WTC11 (cell line): ENCODE data around the gene CELF6. TPM values are rescaled to one million over a fixed set of nuclear protein-coding genes. Genes with fewer than 3 reads are reported as not detected.

Source experiments
- ATAC-seq: fragments of 200-7000 bp; cut with Tn5 transposase; 2 replicates; pipeline ENCODE4 v1.10.0; 2021; ENCODE audit warnings: mild to moderate bottlenecking, moderate library complexity
- CTCF ChIA-PET: fragments of 300-600 bp; sonication (Branson Sonifier 250); formaldehyde crosslinking; loops from one replicate; lab custom pipeline; 2021; ENCODE audit warnings: antibody characterized with exemption; lab: Charles Lee
- POLR2A ChIA-PET: fragments of 350-600 bp; sonication (Branson Sonifier 250); formaldehyde crosslinking; loops from one replicate; lab custom pipeline; 2021; ENCODE audit warnings: antibody characterized with exemption; lab: Charles Lee
- DNase-seq: peaks from one replicate; pipeline ENCODE4 v3.0.0; 2021; ENCODE audit warnings: low spot score
- H3K27ac Mint-ChIP-seq: 2 replicates; pipeline ENCODE4 v1.8.0; 2021; ENCODE audit warnings: mixed read lengths
- H3K27me3 Mint-ChIP-seq: 2 replicates; pipeline ENCODE4 v1.8.0; 2021; ENCODE audit warnings: low read depth, mild to moderate bottlenecking, moderate library complexity, mixed read lengths
- H3K36me3 Mint-ChIP-seq: 2 replicates; pipeline ENCODE4 v1.8.0; 2021; ENCODE audit warnings: mixed read lengths
- H3K4me1 Mint-ChIP-seq: 2 replicates; pipeline ENCODE4 v1.8.0; 2022; ENCODE audit warnings: mixed read lengths
- H3K4me3 Mint-ChIP-seq: 2 replicates; pipeline ENCODE4 v1.8.0; 2021; ENCODE audit warnings: mild to moderate bottlenecking, moderate library complexity, mixed read lengths
- H3K9me3 Mint-ChIP-seq: 2 replicates; pipeline ENCODE4 v1.8.0; 2021; ENCODE audit warnings: mixed read lengths
- ATF1 ChIP-seq: sonication (generic); formaldehyde crosslinking; IDR thresholded peaks from 2 replicates; pipeline ENCODE4 v1.8.1; 2023; ENCODE audit warnings: mild to moderate bottlenecking, moderate library complexity, missing genetic modification reagents
- CREM ChIP-seq: sonication (generic); formaldehyde crosslinking; IDR thresholded peaks from 2 replicates; pipeline ENCODE4 v1.8.1; 2022; ENCODE audit warnings: mild to moderate bottlenecking, missing genetic modification reagents, moderate library complexity
- JAZF1 ChIP-seq: fragments of 250-450 bp; sonication (Bioruptor Pico); IDR thresholded peaks from 2 replicates; pipeline ENCODE4 v1.9.0; 2021; ENCODE audit warnings: moderate library complexity, mild to moderate bottlenecking, inconsistent platforms
- JUN ChIP-seq: sonication (generic); formaldehyde crosslinking; IDR thresholded peaks from 2 replicates; pipeline ENCODE4 v1.8.0; 2023; ENCODE audit warnings: mild to moderate bottlenecking, missing genetic modification reagents
- NFE2L1 ChIP-seq: sonication (generic); formaldehyde crosslinking; IDR thresholded peaks from 2 replicates; pipeline ENCODE4 v1.8.1; 2023; ENCODE audit warnings: missing genetic modification reagents
- ZBTB21 ChIP-seq: sonication (generic); formaldehyde crosslinking; IDR thresholded peaks from 2 replicates; pipeline ENCODE4 v1.8.1; 2023; ENCODE audit warnings: mild to moderate bottlenecking, missing genetic modification reagents, borderline replicate concordance
- ZNF121 ChIP-seq: sonication (generic); formaldehyde crosslinking; IDR thresholded peaks from 2 replicates; pipeline ENCODE4 v1.8.0; 2023; ENCODE audit warnings: missing genetic modification reagents
- ZNF219 ChIP-seq: sonication (generic); formaldehyde crosslinking; IDR thresholded peaks from 2 replicates; pipeline ENCODE4 v1.8.0; 2023; ENCODE audit warnings: missing genetic modification reagents, mild to moderate bottlenecking, borderline replicate concordance
- ZNF232 ChIP-seq: sonication (generic); formaldehyde crosslinking; IDR thresholded peaks from 2 replicates; pipeline ENCODE4 v1.8.0; 2022; ENCODE audit warnings: mild to moderate bottlenecking, missing genetic modification reagents
- ZNF317 ChIP-seq: sonication (generic); formaldehyde crosslinking; IDR thresholded peaks from 2 replicates; pipeline ENCODE4 v1.8.1; 2023; ENCODE audit warnings: low read depth, mild to moderate bottlenecking, moderate library complexity, missing genetic modification reagents, borderline replicate concordance
- ZNF423 ChIP-seq: fragments of 250-450 bp; sonication (Bioruptor Pico); IDR thresholded peaks from 2 replicates; pipeline ENCODE4 v2.1.2; 2022; ENCODE audit warnings: mild to moderate bottlenecking, moderate library complexity
- total RNA-seq: library from RNA; stranded (reverse); gene quantifications from 3 replicates; pipeline ENCODE4 v1.2.3, GENCODE V29; 2021
- TF ChIP-seq, protein P1 (sequence below): sonication (generic); formaldehyde crosslinking; IDR thresholded peaks from 2 replicates; pipeline ENCODE4 v1.8.1; 2022; ENCODE audit warnings: low read depth, mild to moderate bottlenecking, moderate library complexity, missing genetic modification reagents, borderline replicate concordance
- TF ChIP-seq, protein P2 (sequence below): sonication (generic); formaldehyde crosslinking; IDR thresholded peaks from 2 replicates; pipeline ENCODE4 v1.8.1; 2022; ENCODE audit warnings: low read depth, missing genetic modification reagents, borderline replicate concordance
- TF ChIP-seq, protein P3 (sequence below): sonication (generic); formaldehyde crosslinking; IDR thresholded peaks from 2 replicates; pipeline ENCODE4 v1.8.1; 2022; ENCODE audit warnings: mild to moderate bottlenecking, moderate library complexity, missing genetic modification reagents
- TF ChIP-seq, protein P4 (sequence below): sonication (generic); formaldehyde crosslinking; IDR thresholded peaks from 2 replicates; pipeline ENCODE4 v1.8.1; 2022; ENCODE audit warnings: mild to moderate bottlenecking, missing genetic modification reagents, moderate library complexity, borderline replicate concordance
- TF ChIP-seq, protein P5 (sequence below): sonication (generic); formaldehyde crosslinking; IDR thresholded peaks from 2 replicates; pipeline ENCODE4 v1.8.0; 2023; ENCODE audit warnings: mild to moderate bottlenecking, missing genetic modification reagents

Gene CELF6
- total RNA-seq, 1 experiment from 2014 or later, result not detected

DNA sequence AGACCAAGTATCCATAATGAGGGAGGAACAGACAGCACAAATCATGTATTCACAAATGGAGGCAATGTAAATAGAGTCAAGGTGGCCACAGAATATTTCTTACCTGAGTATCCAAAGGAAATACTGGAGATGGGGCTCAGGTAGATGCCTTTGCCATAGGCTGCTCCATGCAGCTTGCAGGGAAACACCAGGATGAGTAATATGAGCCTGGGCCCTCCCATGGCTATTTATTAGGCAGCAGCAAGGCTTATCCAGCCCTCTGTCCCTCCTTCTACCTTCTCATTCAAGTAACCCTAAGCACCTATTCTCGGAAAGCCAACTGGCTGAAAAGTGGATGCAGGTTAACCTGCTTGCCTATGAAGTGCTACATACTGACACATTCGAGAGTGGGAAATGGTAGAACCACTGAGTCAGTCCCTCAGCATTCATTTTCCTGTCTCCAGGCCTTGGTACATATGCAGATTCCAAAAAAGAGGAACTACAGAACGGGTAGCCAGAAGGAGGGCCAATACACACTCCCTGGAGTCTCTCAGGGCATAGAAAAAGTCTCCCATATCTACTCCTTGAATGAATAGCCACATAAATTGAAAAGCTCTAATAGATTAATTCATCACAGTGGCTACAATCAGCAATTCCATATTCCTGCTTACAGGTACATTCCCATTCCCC is 70.7 kb downstream of the CELF6 start (continued):
- no peak for TF ChIP-seq ZNF219 (CRISPR knock-in tag)
- TF ChIP-seq, protein P1, sequence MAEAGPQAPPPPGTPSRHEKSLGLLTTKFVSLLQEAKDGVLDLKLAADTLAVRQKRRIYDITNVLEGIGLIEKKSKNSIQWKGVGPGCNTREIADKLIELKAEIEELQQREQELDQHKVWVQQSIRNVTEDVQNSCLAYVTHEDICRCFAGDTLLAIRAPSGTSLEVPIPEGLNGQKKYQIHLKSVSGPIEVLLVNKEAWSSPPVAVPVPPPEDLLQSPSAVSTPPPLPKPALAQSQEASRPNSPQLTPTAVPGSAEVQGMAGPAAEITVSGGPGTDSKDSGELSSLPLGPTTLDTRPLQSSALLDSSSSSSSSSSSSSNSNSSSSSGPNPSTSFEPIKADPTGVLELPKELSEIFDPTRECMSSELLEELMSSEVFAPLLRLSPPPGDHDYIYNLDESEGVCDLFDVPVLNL (CRISPR knock-in tag), result no peak
- TF ChIP-seq ZNF121 (CRISPR knock-in tag), result no peak
- TF ChIP-seq ATF1, result no peak
- TF ChIP-seq ZNF317 (CRISPR knock-in tag), result no peak
- TF ChIP-seq, protein P2, sequence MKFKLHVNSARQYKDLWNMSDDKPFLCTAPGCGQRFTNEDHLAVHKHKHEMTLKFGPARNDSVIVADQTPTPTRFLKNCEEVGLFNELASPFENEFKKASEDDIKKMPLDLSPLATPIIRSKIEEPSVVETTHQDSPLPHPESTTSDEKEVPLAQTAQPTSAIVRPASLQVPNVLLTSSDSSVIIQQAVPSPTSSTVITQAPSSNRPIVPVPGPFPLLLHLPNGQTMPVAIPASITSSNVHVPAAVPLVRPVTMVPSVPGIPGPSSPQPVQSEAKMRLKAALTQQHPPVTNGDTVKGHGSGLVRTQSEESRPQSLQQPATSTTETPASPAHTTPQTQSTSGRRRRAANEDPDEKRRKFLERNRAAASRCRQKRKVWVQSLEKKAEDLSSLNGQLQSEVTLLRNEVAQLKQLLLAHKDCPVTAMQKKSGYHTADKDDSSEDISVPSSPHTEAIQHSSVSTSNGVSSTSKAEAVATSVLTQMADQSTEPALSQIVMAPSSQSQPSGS, result no peak
- no peak for TF ChIP-seq ZNF232 (CRISPR knock-in tag)
- no peak for TF ChIP-seq CREM
- no peak for TF ChIP-seq NFE2L1 (CRISPR knock-in tag)
- TF ChIP-seq ZNF423 (CRISPR knock-in tag), result no peak
- TF ChIP-seq, protein P3, sequence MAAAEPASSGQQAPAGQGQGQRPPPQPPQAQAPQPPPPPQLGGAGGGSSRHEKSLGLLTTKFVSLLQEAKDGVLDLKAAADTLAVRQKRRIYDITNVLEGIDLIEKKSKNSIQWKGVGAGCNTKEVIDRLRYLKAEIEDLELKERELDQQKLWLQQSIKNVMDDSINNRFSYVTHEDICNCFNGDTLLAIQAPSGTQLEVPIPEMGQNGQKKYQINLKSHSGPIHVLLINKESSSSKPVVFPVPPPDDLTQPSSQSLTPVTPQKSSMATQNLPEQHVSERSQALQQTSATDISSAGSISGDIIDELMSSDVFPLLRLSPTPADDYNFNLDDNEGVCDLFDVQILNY, result no peak
- no peak for TF ChIP-seq JUN (CRISPR knock-in tag)
- TF ChIP-seq, protein P4, sequence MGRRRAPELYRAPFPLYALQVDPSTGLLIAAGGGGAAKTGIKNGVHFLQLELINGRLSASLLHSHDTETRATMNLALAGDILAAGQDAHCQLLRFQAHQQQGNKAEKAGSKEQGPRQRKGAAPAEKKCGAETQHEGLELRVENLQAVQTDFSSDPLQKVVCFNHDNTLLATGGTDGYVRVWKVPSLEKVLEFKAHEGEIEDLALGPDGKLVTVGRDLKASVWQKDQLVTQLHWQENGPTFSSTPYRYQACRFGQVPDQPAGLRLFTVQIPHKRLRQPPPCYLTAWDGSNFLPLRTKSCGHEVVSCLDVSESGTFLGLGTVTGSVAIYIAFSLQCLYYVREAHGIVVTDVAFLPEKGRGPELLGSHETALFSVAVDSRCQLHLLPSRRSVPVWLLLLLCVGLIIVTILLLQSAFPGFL (CRISPR knock-in tag), result no peak

DNA sequence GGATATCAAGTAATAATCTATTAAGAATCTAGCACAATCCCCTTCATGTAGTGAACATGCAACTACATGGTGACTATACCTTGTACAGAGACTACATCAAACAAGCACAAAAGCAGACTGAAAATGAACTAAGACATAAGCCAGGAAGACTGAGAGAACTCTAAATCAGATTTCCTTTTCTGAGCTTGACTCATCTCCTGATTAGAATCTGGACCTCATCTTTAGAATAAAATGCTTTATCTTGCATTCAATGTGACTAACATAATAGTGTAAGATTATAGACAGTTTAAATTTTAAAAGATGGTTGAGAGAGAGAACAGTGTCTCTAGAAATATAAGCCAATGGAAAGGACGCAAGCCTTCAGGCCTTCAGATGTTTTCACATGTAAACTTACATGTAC is 71.4 kb downstream of the CELF6 start:
- Mint-ChIP-seq H3K4me3 (no peak overlapping the region), H3K27ac (no peak overlapping the region), H3K36me3 (peaks cover 60% of the 10 kb centered on the region), H3K9me3 (no peaks in the 10 kb centered on the region), H3K27me3 (peaks cover 48% of the 10 kb centered on the region)
- POLR2A ChIA-PET, result no interaction called here
- DNase-seq, result no peak
- TF ChIP-seq, protein P5, sequence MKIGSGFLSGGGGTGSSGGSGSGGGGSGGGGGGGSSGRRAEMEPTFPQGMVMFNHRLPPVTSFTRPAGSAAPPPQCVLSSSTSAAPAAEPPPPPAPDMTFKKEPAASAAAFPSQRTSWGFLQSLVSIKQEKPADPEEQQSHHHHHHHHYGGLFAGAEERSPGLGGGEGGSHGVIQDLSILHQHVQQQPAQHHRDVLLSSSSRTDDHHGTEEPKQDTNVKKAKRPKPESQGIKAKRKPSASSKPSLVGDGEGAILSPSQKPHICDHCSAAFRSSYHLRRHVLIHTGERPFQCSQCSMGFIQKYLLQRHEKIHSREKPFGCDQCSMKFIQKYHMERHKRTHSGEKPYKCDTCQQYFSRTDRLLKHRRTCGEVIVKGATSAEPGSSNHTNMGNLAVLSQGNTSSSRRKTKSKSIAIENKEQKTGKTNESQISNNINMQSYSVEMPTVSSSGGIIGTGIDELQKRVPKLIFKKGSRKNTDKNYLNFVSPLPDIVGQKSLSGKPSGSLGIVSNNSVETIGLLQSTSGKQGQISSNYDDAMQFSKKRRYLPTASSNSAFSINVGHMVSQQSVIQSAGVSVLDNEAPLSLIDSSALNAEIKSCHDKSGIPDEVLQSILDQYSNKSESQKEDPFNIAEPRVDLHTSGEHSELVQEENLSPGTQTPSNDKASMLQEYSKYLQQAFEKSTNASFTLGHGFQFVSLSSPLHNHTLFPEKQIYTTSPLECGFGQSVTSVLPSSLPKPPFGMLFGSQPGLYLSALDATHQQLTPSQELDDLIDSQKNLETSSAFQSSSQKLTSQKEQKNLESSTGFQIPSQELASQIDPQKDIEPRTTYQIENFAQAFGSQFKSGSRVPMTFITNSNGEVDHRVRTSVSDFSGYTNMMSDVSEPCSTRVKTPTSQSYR (CRISPR knock-in tag), result no peak
- TF ChIP-seq JAZF1 (CRISPR knock-in tag) (no peak), ZBTB21 (CRISPR knock-in tag) (no peak)
- TF ChIP-seq, protein P4 (CRISPR knock-in tag), result no peak
- TF ChIP-seq, all 79 proteins: peak for 0
- ATAC-seq, result no peak
- CTCF ChIA-PET, result no interaction called here
- peaks cover 6% of the 10 kb centered on the region for H3K4me1 Mint-ChIP-seq
